WTC11 (cell line): ENCODE data around the gene NUP93. TPM values are rescaled to one million over a fixed set of nuclear protein-coding genes. Genes with fewer than 3 reads are reported as not detected.
"Not testable (repeated sequence)": the region's sequence is repeated elsewhere in the genome, so short reads cannot be mapped to it uniquely, and the experiment has no call there.

Experiments
- ATAC-seq: fragments of 200-7000 bp; cut with Tn5 transposase; 2 replicates; pipeline ENCODE4 v1.10.0; 2021; ENCODE audit warnings: mild to moderate bottlenecking, moderate library complexity
- CTCF ChIA-PET: fragments of 300-600 bp; sonication (Branson Sonifier 250); formaldehyde crosslinking; loops from one replicate; lab custom pipeline; 2021; ENCODE audit warnings: antibody characterized with exemption; lab: Charles Lee
- POLR2A ChIA-PET: fragments of 350-600 bp; sonication (Branson Sonifier 250); formaldehyde crosslinking; loops from one replicate; lab custom pipeline; 2021; ENCODE audit warnings: antibody characterized with exemption; lab: Charles Lee
- DNase-seq: peaks from one replicate; pipeline ENCODE4 v3.0.0; 2021; ENCODE audit warnings: low spot score
- H3K27ac Mint-ChIP-seq: 2 replicates; pipeline ENCODE4 v1.8.0; 2021; ENCODE audit warnings: mixed read lengths
- H3K27me3 Mint-ChIP-seq: 2 replicates; pipeline ENCODE4 v1.8.0; 2021; ENCODE audit warnings: low read depth, mild to moderate bottlenecking, moderate library complexity, mixed read lengths
- H3K36me3 Mint-ChIP-seq: 2 replicates; pipeline ENCODE4 v1.8.0; 2021; ENCODE audit warnings: mixed read lengths
- H3K4me1 Mint-ChIP-seq: 2 replicates; pipeline ENCODE4 v1.8.0; 2022; ENCODE audit warnings: mixed read lengths
- H3K4me3 Mint-ChIP-seq: 2 replicates; pipeline ENCODE4 v1.8.0; 2021; ENCODE audit warnings: mild to moderate bottlenecking, moderate library complexity, mixed read lengths
- H3K9me3 Mint-ChIP-seq: 2 replicates; pipeline ENCODE4 v1.8.0; 2021; ENCODE audit warnings: mixed read lengths
- EMX1 ChIP-seq: fragments of 250-450 bp; sonication (Bioruptor Pico); IDR thresholded peaks from 2 replicates; pipeline ENCODE4 v1.8.0; 2021; ENCODE audit warnings: mild to moderate bottlenecking
- ESRRA ChIP-seq: sonication (generic); formaldehyde crosslinking; IDR thresholded peaks from 2 replicates; pipeline ENCODE4 v1.8.1; 2022; ENCODE audit warnings: mild to moderate bottlenecking, missing genetic modification reagents, borderline replicate concordance
- GABPB1 ChIP-seq: sonication (generic); formaldehyde crosslinking; IDR thresholded peaks from 2 replicates; pipeline ENCODE4 v1.8.1; 2023; ENCODE audit warnings: mild to moderate bottlenecking, missing genetic modification reagents
- MAX ChIP-seq: sonication (generic); formaldehyde crosslinking; IDR thresholded peaks from 2 replicates; pipeline ENCODE4 v1.8.0; 2022; ENCODE audit warnings: mild to moderate bottlenecking, missing genetic modification reagents
- MXD4 ChIP-seq: fragments of 250-450 bp; sonication (Bioruptor Pico); IDR thresholded peaks from 2 replicates; pipeline ENCODE4 v1.8.0; 2021; ENCODE audit warnings: mild to moderate bottlenecking, moderate library complexity, borderline replicate concordance
- RORB ChIP-seq: fragments of 250-450 bp; sonication (Bioruptor Pico); IDR thresholded peaks from 2 replicates; pipeline ENCODE4 v1.9.0; 2021; ENCODE audit warnings: mild to moderate bottlenecking
- SMAD3 ChIP-seq: sonication (generic); formaldehyde crosslinking; IDR thresholded peaks from 2 replicates; pipeline ENCODE4 v1.8.0; 2022; ENCODE audit warnings: missing genetic modification reagents, mild to moderate bottlenecking, borderline replicate concordance
- TEAD1 ChIP-seq: sonication (generic); formaldehyde crosslinking; IDR thresholded peaks from 2 replicates; pipeline ENCODE4 v1.8.0; 2022; ENCODE audit warnings: mild to moderate bottlenecking, missing genetic modification reagents
- ZNF138 ChIP-seq: sonication (generic); formaldehyde crosslinking; conservative IDR thresholded peaks from 2 replicates; pipeline ENCODE4 v1.8.1; 2022; ENCODE audit warnings: mild to moderate bottlenecking, moderate library complexity, missing genetic modification reagents
- ZNF512 ChIP-seq: sonication (generic); formaldehyde crosslinking; IDR thresholded peaks from 2 replicates; pipeline ENCODE4 v1.8.1; 2022; ENCODE audit warnings: missing genetic modification reagents, borderline replicate concordance
- total RNA-seq: library from RNA; stranded (reverse); gene quantifications from 3 replicates; pipeline ENCODE4 v1.2.3, GENCODE V29; 2021
- TF ChIP-seq, protein P1 (sequence below): fragments of 250-450 bp; sonication (Bioruptor Pico); IDR thresholded peaks from 2 replicates; pipeline ENCODE4 v1.9.0; 2021; ENCODE audit warnings: mild to moderate bottlenecking
- TF ChIP-seq, protein P2 (sequence below): sonication (generic); formaldehyde crosslinking; IDR thresholded peaks from 2 replicates; pipeline ENCODE4 v1.8.1; 2023; ENCODE audit warnings: mild to moderate bottlenecking, missing genetic modification reagents, borderline replicate concordance
- TF ChIP-seq, protein P3 (sequence below): fragments of 250-450 bp; sonication (Bioruptor Pico); conservative IDR thresholded peaks from 2 replicates; pipeline ENCODE4 v1.9.0; 2021; ENCODE audit warnings: mild to moderate bottlenecking
- TF ChIP-seq, protein P4 (sequence below): sonication (generic); formaldehyde crosslinking; IDR thresholded peaks from 2 replicates; pipeline ENCODE4 v1.8.1; 2023; ENCODE audit warnings: mild to moderate bottlenecking, missing genetic modification reagents, moderate library complexity

NUP93 gene
- total RNA-seq, 1 experiment from 2014 or later, result 185 TPM

- no peak for TF ChIP-seq MAX (CRISPR knock-in tag)
- TF ChIP-seq, protein P1, sequence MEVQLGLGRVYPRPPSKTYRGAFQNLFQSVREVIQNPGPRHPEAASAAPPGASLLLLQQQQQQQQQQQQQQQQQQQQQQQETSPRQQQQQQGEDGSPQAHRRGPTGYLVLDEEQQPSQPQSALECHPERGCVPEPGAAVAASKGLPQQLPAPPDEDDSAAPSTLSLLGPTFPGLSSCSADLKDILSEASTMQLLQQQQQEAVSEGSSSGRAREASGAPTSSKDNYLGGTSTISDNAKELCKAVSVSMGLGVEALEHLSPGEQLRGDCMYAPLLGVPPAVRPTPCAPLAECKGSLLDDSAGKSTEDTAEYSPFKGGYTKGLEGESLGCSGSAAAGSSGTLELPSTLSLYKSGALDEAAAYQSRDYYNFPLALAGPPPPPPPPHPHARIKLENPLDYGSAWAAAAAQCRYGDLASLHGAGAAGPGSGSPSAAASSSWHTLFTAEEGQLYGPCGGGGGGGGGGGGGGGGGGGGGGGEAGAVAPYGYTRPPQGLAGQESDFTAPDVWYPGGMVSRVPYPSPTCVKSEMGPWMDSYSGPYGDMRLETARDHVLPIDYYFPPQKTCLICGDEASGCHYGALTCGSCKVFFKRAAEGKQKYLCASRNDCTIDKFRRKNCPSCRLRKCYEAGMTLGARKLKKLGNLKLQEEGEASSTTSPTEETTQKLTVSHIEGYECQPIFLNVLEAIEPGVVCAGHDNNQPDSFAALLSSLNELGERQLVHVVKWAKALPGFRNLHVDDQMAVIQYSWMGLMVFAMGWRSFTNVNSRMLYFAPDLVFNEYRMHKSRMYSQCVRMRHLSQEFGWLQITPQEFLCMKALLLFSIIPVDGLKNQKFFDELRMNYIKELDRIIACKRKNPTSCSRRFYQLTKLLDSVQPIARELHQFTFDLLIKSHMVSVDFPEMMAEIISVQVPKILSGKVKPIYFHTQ (CRISPR knock-in tag), result no peak
- no peak for TF ChIP-seq ZNF512 (CRISPR knock-in tag)
- no peak for TF ChIP-seq SMAD3 (CRISPR knock-in tag)
- TF ChIP-seq, protein P2, sequence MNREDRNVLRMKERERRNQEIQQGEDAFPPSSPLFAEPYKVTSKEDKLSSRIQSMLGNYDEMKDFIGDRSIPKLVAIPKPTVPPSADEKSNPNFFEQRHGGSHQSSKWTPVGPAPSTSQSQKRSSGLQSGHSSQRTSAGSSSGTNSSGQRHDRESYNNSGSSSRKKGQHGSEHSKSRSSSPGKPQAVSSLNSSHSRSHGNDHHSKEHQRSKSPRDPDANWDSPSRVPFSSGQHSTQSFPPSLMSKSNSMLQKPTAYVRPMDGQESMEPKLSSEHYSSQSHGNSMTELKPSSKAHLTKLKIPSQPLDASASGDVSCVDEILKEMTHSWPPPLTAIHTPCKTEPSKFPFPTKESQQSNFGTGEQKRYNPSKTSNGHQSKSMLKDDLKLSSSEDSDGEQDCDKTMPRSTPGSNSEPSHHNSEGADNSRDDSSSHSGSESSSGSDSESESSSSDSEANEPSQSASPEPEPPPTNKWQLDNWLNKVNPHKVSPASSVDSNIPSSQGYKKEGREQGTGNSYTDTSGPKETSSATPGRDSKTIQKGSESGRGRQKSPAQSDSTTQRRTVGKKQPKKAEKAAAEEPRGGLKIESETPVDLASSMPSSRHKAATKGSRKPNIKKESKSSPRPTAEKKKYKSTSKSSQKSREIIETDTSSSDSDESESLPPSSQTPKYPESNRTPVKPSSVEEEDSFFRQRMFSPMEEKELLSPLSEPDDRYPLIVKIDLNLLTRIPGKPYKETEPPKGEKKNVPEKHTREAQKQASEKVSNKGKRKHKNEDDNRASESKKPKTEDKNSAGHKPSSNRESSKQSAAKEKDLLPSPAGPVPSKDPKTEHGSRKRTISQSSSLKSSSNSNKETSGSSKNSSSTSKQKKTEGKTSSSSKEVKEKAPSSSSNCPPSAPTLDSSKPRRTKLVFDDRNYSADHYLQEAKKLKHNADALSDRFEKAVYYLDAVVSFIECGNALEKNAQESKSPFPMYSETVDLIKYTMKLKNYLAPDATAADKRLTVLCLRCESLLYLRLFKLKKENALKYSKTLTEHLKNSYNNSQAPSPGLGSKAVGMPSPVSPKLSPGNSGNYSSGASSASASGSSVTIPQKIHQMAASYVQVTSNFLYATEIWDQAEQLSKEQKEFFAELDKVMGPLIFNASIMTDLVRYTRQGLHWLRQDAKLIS (CRISPR knock-in tag), result no peak
- no peak for TF ChIP-seq TEAD1
- no peak for TF ChIP-seq RORB (CRISPR knock-in tag)
- no peak for TF ChIP-seq ESRRA (CRISPR knock-in tag)
- TF ChIP-seq EMX1, result no peak
- TF ChIP-seq, protein P3, sequence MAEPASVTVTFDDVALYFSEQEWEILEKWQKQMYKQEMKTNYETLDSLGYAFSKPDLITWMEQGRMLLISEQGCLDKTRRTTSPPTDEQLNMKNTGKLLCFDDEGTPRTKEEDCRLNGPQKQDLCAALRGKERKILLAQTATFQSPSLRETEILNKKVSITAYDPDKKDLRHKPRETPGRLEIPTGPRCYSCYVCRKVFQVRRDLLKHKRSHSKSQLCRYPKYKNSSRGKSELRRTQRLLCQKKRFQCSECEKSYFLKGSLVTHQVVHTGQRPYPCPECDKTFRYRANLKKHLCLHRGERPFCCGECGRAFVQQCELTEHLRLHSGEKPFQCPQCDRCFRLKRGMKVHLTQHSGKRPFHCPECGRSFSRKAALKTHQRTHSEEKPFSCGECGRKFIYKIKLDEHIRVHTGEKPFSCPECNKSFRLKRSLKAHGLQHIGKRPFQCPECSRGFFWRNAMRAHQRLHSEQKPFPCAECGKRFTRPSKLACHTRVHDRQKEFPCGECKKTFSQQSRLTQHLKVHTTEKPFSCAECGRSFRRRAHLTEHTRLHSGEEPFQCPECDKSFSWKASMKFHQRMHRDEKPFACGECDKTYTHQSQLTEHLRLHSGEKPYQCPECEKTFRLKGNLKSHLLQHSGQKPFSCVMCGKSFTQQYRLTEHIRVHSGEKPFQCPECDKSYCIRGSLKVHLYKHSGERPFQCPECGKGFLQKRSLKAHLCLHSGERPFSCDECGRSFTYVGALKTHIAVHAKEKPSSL (CRISPR knock-in tag), result no peak
- TF ChIP-seq, protein P4, sequence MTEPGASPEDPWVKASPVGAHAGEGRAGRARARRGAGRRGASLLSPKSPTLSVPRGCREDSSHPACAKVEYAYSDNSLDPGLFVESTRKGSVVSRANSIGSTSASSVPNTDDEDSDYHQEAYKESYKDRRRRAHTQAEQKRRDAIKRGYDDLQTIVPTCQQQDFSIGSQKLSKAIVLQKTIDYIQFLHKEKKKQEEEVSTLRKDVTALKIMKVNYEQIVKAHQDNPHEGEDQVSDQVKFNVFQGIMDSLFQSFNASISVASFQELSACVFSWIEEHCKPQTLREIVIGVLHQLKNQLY, result no peak
- no peak for TF ChIP-seq ZNF138 (CRISPR knock-in tag)
- no peak for TF ChIP-seq MXD4 (CRISPR knock-in tag)
- no peak for TF ChIP-seq GABPB1 (CRISPR knock-in tag)
- TF ChIP-seq, all 79 proteins: peak for 0
- Mint-ChIP-seq H3K4me1 (peaks cover 5% of the 10 kb centered on the region), H3K4me3 (no peak overlapping the region), H3K27me3 (0 out of 2 replicates have a peak, but pooled peaks cover 3% of the 10 kb centered on the region), H3K27ac (no peak overlapping the region), H3K9me3 (peaks cover 14% of the 10 kb centered on the region), H3K36me3 (peaks cover 25% of the 10 kb centered on the region)
- ChIA-PET CTCF (no interaction called here), POLR2A (no interaction called here)
- DNase-seq, result no peak
- no peak for ATAC-seq
These were observed 8.3 kb downstream of the NUP93 start for GRCh38 chr16:56738221-56738620.

GRCh38 chr16:56739378-56739777 lies 9.4 kb downstream of the NUP93 start:
- CTCF ChIA-PET, POLR2A ChIA-PET, H3K27ac Mint-ChIP-seq, H3K4me3 Mint-ChIP-seq, DNase-seq, ATAC-seq, H3K27me3 Mint-ChIP-seq: not testable (repeated sequence)
- Mint-ChIP-seq H3K4me1 (peaks cover 15% of the 10 kb centered on the region), H3K9me3 (peaks cover 14% of the 10 kb centered on the region), H3K36me3 (peaks cover 25% of the 10 kb centered on the region)
